ENCODE measurements around the gene PSME1. TPM values are rescaled to one million over a fixed set of nuclear protein-coding genes. Genes with fewer than 3 reads are reported as not detected.

The PSME1 gene
- total RNA-seq, 4 donors from 2014 or later = 63.3 to 158 (median 87.5) TPM

- Histone ChIP-seq H3K27ac (peak overlapping the region; percentile 92 to 97 (median 92)), H3K27me3 (no peaks in the 10 kb centered on the region), H3K36me3 (peaks cover 0 to 54% of the 10 kb centered on the region in 2 donors), H3K9me3 (no peaks in the 10 kb centered on the region), H3K4me3 (peak overlapping the region; percentile 72 to 92 (median 84)), H3K4me1 (peaks cover 18 to 19% of the 10 kb centered on the region in 2 donors)
- DNase-seq = no peak
- in situ Hi-C loops (cut with MboI; ENCODE audit: low sequenced_read_pairs in 4 of 4) (loop anchor here in 1 of 4 donors (25.0 kb wide), 1 partner anchor 836 kb away; the partner anchor contains the start of genes BCL2L2, PABPN1 and PPP1R3E), intact Hi-C loops (cut with DNase I; ENCODE audit: low total_unique reads) (loop anchor here (1.0 to 2.0 kb wide), 4 partner anchors 13 to 85 kb away; partner anchors contain the start of genes DCAF11, GMPR2, IPO4 and IRF9)
- ATAC-seq = peak; percentile 0
- TF ChIP-seq POLR2A (IDR thresholded peaks at IDR 0.05) (no peak), CTCF (IDR thresholded peaks at IDR 0.05 in 4 of 5, conservative IDR thresholded peaks at IDR 0.05 in 1 of 5) (no peak)
These were observed 11.9 kb downstream of the PSME1 start for GRCh38 chr14:24147761-24148428.

GRCh38 chr14:24149302-24149969 is 13.4 kb downstream of the PSME1 start:
- H3K36me3 ChIP-seq = peaks cover 0 to 53% of the 10 kb centered on the region in 2 donors
- no peak for ATAC-seq
- peaks cover 18 to 19% of the 10 kb centered on the region in 2 donors for H3K4me1 ChIP-seq
- H3K4me3 ChIP-seq = no peak overlapping the region
- TF ChIP-seq CTCF (IDR thresholded peaks at IDR 0.05 in 4 of 5, conservative IDR thresholded peaks at IDR 0.05 in 1 of 5) (no peak), POLR2A (IDR thresholded peaks at IDR 0.05) (no peak)
- in situ Hi-C loops (cut with MboI; ENCODE audit: low sequenced_read_pairs in 4 of 4) = loop anchor here in 1 of 4 donors (25.0 kb wide), 1 partner anchor 837 kb away; the partner anchor contains the start of genes BCL2L2, PABPN1 and PPP1R3E
- H3K27me3 ChIP-seq = no peaks in the 10 kb centered on the region
- H3K9me3 ChIP-seq = no peaks in the 10 kb centered on the region
- intact Hi-C loops (cut with DNase I; ENCODE audit: low total_unique reads) = no loop called here
- H3K27ac ChIP-seq = no peak overlapping the region
- DNase-seq = no peak

GRCh38 chr14:24150061-24150460 is 14.1 kb downstream of the PSME1 start:
- no peak for ATAC-seq
- peaks cover 18 to 19% of the 10 kb centered on the region in 2 donors for H3K4me1 ChIP-seq
- in situ Hi-C loops (cut with MboI; ENCODE audit: low sequenced_read_pairs in 4 of 4) (no loop called here), intact Hi-C loops (cut with DNase I; ENCODE audit: low total_unique reads) (no loop called here)
- no peaks in the 10 kb centered on the region for H3K9me3 ChIP-seq
- no peak for DNase-seq
- TF ChIP-seq POLR2A (IDR thresholded peaks at IDR 0.05) (no peak), CTCF (IDR thresholded peaks at IDR 0.05 in 4 of 5, conservative IDR thresholded peaks at IDR 0.05 in 1 of 5) (no peak)
- no peak overlapping the region for H3K27ac ChIP-seq
- H3K36me3 ChIP-seq = peaks cover 0 to 59% of the 10 kb centered on the region in 2 donors
- H3K27me3 ChIP-seq = no peaks in the 10 kb centered on the region
- H3K4me3 ChIP-seq = no peak overlapping the region

GRCh38 chr14:24150567-24150966 is 14.6 kb downstream of the PSME1 start:
- H3K27me3 ChIP-seq = no peaks in the 10 kb centered on the region
- no peak overlapping the region for H3K27ac ChIP-seq
- intact Hi-C loops (cut with DNase I; ENCODE audit: low total_unique reads) (no loop called here), in situ Hi-C loops (cut with MboI; ENCODE audit: low sequenced_read_pairs in 4 of 4) (no loop called here)
- peaks cover 14 to 17% of the 10 kb centered on the region in 2 donors for H3K4me1 ChIP-seq
- no peaks in the 10 kb centered on the region for H3K9me3 ChIP-seq
- DNase-seq = no peak
- no peak for ATAC-seq
- no peak overlapping the region for H3K4me3 ChIP-seq
- TF ChIP-seq POLR2A (IDR thresholded peaks at IDR 0.05) = no peak
- no peak for TF ChIP-seq CTCF (IDR thresholded peaks at IDR 0.05 in 4 of 5, conservative IDR thresholded peaks at IDR 0.05 in 1 of 5)
- H3K36me3 ChIP-seq = peaks cover 0 to 64% of the 10 kb centered on the region in 2 donors

Measured in gastrocnemius medialis (tissue), 4 donors.